ENCODE results near the gene RPTN.

RPTN gene

GRCh38 chr1:152167835-152168534 lies 9.0 kb upstream of the RPTN start:
- Histone ChIP-seq H3K4me3 (replicated peaks; ENCODE audit: insufficient read depth, low read length) (no peak overlapping the region), H3K27ac (replicated peaks) (no peak overlapping the region), H3K27me3 (ENCODE audit: insufficient read depth, poor library complexity, severe bottlenecking) (no peaks in the 10 kb centered on the region)
- peak in 1 of 2 experiments; percentile 30 for DNase-seq (ENCODE audit: low read depth in 1 of 2, low spot score in 1 of 2)
- TF ChIP-seq GABPA (IDR thresholded peaks at IDR 0.05; ENCODE audit: low read depth): no peak
- no peak for TF ChIP-seq SPI1 (IDR thresholded peaks at IDR 0.05; ENCODE audit: borderline replicate concordance, low read depth)
- no peak for TF ChIP-seq REST (IDR thresholded peaks at IDR 0.05; ENCODE audit: insufficient replicate concordance, low read depth)
- no peak for TF ChIP-seq POLR2AphosphoS5 (IDR thresholded peaks at IDR 0.05; ENCODE audit: low read depth)
- TF ChIP-seq CTCF (IDR thresholded peaks at IDR 0.05; ENCODE audit: insufficient read depth, low read length): no peak

DNA sequence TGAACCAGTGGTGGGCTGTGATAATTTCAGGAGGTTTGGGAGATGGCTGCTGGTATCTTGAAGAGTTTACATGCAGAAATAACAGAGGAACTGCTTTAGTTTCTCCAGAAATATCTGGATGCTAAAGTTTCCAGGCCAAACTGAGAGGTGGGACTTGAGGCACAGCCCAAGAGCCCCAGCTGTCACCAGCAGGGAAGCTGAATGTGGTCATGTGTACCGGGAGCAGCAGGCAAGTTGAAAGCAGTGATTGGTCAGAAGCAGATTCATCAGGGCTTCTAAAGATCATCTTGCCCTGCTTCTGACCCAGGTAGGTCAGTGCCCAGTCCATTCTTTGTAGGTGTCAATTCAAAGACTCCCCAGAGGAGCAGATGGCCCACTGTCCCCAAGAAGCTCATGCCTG lies 7.9 kb upstream of the RPTN start:
- DNase-seq (ENCODE audit: low read depth in 1 of 2, low spot score in 1 of 2): no peak
- Histone ChIP-seq H3K4me3 (replicated peaks; ENCODE audit: insufficient read depth, low read length) (no peak overlapping the region), H3K27me3 (ENCODE audit: insufficient read depth, poor library complexity, severe bottlenecking) (no peaks in the 10 kb centered on the region), H3K27ac (replicated peaks) (no peak overlapping the region)
- TF ChIP-seq REST (IDR thresholded peaks at IDR 0.05; ENCODE audit: insufficient replicate concordance, low read depth): no peak
- no peak for TF ChIP-seq GABPA (IDR thresholded peaks at IDR 0.05; ENCODE audit: low read depth)
- TF ChIP-seq SPI1 (IDR thresholded peaks at IDR 0.05; ENCODE audit: borderline replicate concordance, low read depth): no peak
- TF ChIP-seq POLR2AphosphoS5 (IDR thresholded peaks at IDR 0.05; ENCODE audit: low read depth): no peak
- no peak for TF ChIP-seq CTCF (IDR thresholded peaks at IDR 0.05; ENCODE audit: insufficient read depth, low read length)

GRCh38 chr1:152165286-152166077 lies 6.5 kb upstream of the RPTN start:
- DNase-seq (ENCODE audit: low read depth in 1 of 2, low spot score in 1 of 2): no peak
- H3K4me3 ChIP-seq (replicated peaks; ENCODE audit: insufficient read depth, low read length): no peak overlapping the region
- no peak for TF ChIP-seq POLR2AphosphoS5 (IDR thresholded peaks at IDR 0.05; ENCODE audit: low read depth)
- no peak for TF ChIP-seq GABPA (IDR thresholded peaks at IDR 0.05; ENCODE audit: low read depth)
- no peak for TF ChIP-seq REST (IDR thresholded peaks at IDR 0.05; ENCODE audit: insufficient replicate concordance, low read depth)
- peak; percentile 93 for TF ChIP-seq SPI1 (IDR thresholded peaks at IDR 0.05; ENCODE audit: borderline replicate concordance, low read depth)
- no peak for TF ChIP-seq CTCF (IDR thresholded peaks at IDR 0.05; ENCODE audit: insufficient read depth, low read length)

More at GRCh38 chr1:152165286-152166077, 6.5 kb upstream of the RPTN start:
- no peak overlapping the region for H3K27ac ChIP-seq (replicated peaks)
- no peaks in the 10 kb centered on the region for H3K27me3 ChIP-seq (ENCODE audit: insufficient read depth, poor library complexity, severe bottlenecking)

All from HL-60 (cell line).